ENCODE data around the gene GLS. TPM values are rescaled to one million over a fixed set of nuclear protein-coding genes. Genes with fewer than 3 reads are reported as not detected.
"Not testable (repeated sequence)": the region's sequence is repeated elsewhere in the genome, so short reads cannot be mapped to it uniquely, and the experiment has no call there.

The GLS gene
- total RNA-seq, 4 donors from 2014 or later = 12.4 to 32.6 (median 21.8) TPM

DNA sequence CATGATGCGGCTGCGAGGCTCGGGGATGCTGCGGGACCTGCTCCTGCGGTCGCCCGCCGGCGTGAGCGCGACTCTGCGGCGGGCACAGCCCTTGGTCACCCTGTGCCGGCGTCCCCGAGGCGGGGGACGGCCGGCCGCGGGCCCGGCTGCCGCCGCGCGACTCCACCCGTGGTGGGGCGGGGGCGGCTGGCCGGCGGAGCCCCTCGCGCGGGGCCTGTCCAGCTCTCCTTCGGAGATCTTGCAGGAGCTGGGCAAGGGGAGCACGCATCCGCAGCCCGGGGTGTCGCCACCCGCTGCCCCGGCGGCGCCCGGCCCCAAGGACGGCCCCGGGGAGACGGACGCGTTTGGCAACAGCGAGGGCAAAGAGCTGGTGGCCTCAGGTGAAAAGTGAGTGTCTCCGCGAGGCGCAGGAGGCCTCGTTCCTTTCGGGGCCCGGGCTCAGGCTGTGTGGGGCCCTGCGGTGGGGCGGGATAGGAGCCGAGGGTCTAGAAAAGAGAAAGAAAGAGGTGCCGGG is 520 bp downstream of the GLS start:
- H3K4me1 ChIP-seq = peaks cover 31 to 35% of the 10 kb centered on the region in 2 donors

DNA sequence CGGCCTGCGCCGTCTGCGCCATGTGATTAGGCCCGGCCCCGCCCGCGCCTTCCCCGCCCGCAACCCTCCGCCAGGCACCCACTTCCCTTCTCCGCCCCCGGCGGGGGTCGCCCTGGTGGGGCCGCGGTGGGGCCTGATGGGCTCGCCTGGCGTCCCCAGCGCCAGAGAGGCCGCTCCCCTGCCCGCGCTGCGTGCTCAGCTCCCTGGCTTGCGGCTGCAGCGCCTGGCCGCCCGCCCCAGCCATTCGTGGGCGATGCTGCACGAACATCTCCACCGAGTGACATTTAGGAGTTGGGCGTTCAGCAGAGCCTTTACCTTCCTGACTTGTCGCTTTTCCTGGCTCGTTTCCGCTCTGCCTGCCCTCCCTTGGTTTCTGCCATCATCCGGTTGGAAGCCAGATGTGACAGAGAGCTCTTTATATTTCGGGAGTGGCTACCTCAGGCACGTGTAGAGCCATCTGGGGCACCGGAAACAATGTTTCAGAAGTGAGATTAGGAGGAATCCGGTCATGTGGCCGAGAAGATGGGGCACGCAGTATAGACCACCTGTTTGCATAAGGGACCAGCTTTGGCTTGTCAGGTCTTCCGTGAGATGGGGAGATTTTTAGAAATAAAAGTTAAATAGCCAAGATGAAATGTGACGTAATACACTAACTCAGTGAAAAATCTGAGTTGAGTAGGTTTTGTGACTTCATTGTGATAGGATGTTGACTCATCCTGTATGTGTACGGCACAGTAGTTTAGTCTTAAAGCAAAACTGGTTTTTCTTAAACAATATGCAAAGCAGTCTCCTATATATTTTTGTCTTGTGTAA is 1.2 kb downstream of the GLS start:
- Histone ChIP-seq H3K9me3 (no peaks in the 10 kb centered on the region), H3K27me3 (no peaks in the 10 kb centered on the region), H3K36me3 (no peaks in the 10 kb centered on the region), H3K27ac (peak overlapping the region; percentile 92 to 94 (median 93)), H3K4me3 (peak overlapping the region; percentile 69 to 96 (median 87)), H3K4me1 (peaks cover 31 to 35% of the 10 kb centered on the region in 2 donors)
- ATAC-seq (peak; percentile 48 to 51), DNase-seq (peak; percentile 39 to 49)
- TF ChIP-seq POLR2A (IDR thresholded peaks at IDR 0.05) = peak; percentile 20 to 31
- TF ChIP-seq, protein P1, sequence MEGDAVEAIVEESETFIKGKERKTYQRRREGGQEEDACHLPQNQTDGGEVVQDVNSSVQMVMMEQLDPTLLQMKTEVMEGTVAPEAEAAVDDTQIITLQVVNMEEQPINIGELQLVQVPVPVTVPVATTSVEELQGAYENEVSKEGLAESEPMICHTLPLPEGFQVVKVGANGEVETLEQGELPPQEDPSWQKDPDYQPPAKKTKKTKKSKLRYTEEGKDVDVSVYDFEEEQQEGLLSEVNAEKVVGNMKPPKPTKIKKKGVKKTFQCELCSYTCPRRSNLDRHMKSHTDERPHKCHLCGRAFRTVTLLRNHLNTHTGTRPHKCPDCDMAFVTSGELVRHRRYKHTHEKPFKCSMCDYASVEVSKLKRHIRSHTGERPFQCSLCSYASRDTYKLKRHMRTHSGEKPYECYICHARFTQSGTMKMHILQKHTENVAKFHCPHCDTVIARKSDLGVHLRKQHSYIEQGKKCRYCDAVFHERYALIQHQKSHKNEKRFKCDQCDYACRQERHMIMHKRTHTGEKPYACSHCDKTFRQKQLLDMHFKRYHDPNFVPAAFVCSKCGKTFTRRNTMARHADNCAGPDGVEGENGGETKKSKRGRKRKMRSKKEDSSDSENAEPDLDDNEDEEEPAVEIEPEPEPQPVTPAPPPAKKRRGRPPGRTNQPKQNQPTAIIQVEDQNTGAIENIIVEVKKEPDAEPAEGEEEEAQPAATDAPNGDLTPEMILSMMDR (IDR thresholded peaks at IDR 0.05 in 4 of 5, conservative IDR thresholded peaks at IDR 0.05 in 1 of 5) = no peak
- intact Hi-C loops (cut with DNase I; ENCODE audit: low total_unique reads) = loop anchor here (2.0 to 10.0 kb wide), 5 partner anchors 139 to 1120 kb away; partner anchors contain the start of genes INPP1, NAB1, NABP1 and OSGEPL1
- in situ Hi-C loops (cut with MboI; ENCODE audit: low sequenced_read_pairs in 4 of 4) = loop anchor here in 1 of 4 donors (25.0 kb wide), 1 partner anchor 130 kb away; the partner anchor contains the start of gene STAT1

More for the DNA sequence above, 520 bp downstream of the GLS start:
- H3K9me3 ChIP-seq = no peaks in the 10 kb centered on the region
- ATAC-seq (peak; percentile 18 to 43), DNase-seq (peak in 1 of 2 donors; percentile 29)
- in situ Hi-C loops (cut with MboI; ENCODE audit: low sequenced_read_pairs in 4 of 4) = loop anchor here in 1 of 4 donors (25.0 kb wide), 1 partner anchor 131 kb away; the partner anchor contains the start of gene STAT1
- H3K4me3 ChIP-seq = peak overlapping the region; percentile 69 to 96 (median 87)
- no peaks in the 10 kb centered on the region for H3K27me3 ChIP-seq
- H3K36me3 ChIP-seq = no peaks in the 10 kb centered on the region
- intact Hi-C loops (cut with DNase I; ENCODE audit: low total_unique reads) = loop anchor here (2.0 to 10.0 kb wide), 5 partner anchors 140 to 1119 kb away; partner anchors contain the start of genes INPP1, NAB1, NABP1 and OSGEPL1
- no peak for TF ChIP-seq POLR2A (IDR thresholded peaks at IDR 0.05)
- TF ChIP-seq, protein P1 (IDR thresholded peaks at IDR 0.05 in 4 of 5, conservative IDR thresholded peaks at IDR 0.05 in 1 of 5) = no peak
- H3K27ac ChIP-seq = peak overlapping the region; percentile 92 to 94 (median 93)

- Histone ChIP-seq H3K4me1 (peaks cover 35 to 37% of the 10 kb centered on the region in 2 donors), H3K27ac (peak overlapping the region; percentile 92 to 94 (median 93)), H3K4me3 (peak overlapping the region; percentile 69 to 96 (median 87)), H3K27me3 (no peaks in the 10 kb centered on the region), H3K9me3 (no peaks in the 10 kb centered on the region), H3K36me3 (no peaks in the 10 kb centered on the region)
- no peak for TF ChIP-seq POLR2A (IDR thresholded peaks at IDR 0.05)
- TF ChIP-seq, protein P1 (IDR thresholded peaks at IDR 0.05 in 4 of 5, conservative IDR thresholded peaks at IDR 0.05 in 1 of 5) = no peak
- in situ Hi-C loops (cut with MboI; ENCODE audit: low sequenced_read_pairs in 4 of 4) = loop anchor here in 1 of 4 donors (25.0 kb wide), 1 partner anchor 130 kb away; the partner anchor contains the start of gene STAT1
- intact Hi-C loops (cut with DNase I; ENCODE audit: low total_unique reads) = loop anchor here (5.0 to 10.0 kb wide), 3 partner anchors 538 to 1120 kb away; partner anchors contain the start of genes INPP1, NABP1 and OSGEPL1
- DNase-seq = no peak
- no peak for ATAC-seq
These were observed 1.8 kb downstream of the GLS start for GRCh38 chr2:190882411-190882766.

DNA sequence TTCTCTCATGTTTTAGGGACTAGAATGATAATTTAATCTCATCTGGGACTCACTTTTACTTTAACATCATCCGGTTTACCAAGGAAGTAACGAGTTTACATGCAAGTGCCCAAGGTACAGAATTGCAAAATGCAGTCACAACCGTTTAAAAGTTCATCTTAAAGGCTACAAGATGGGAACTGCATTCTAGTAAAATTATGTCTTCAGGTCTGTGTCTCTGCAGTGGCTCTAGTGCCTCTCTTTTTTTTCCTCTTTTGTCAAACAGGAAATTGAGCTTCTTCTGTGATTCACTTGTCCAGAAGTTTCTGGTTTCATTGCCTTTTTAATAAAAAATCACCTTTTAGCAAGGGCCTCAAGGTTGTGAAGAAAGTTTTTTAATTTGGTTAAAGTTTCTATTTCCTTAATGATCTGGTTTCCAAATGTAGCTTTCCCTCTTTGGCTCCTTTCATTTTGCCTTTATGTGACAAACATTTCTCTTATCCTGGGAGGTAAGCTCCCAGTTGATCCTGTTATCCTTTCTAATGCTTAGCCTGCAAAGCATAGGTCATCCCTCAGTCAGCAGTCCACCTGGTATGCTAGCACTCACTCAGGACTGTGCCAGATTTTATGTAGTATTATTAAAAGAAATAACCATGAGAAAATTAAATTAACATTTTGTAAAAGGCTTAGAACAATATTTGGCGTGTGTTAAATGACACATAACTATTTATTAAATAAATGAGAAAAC is 2.4 kb downstream of the GLS start:
- TF ChIP-seq POLR2A (IDR thresholded peaks at IDR 0.05) = no peak
- TF ChIP-seq, protein P1 (IDR thresholded peaks at IDR 0.05 in 4 of 5, conservative IDR thresholded peaks at IDR 0.05 in 1 of 5) = no peak
- Histone ChIP-seq H3K27me3 (no peaks in the 10 kb centered on the region), H3K4me1 (peaks cover 39 to 43% of the 10 kb centered on the region in 2 donors), H3K9me3 (no peaks in the 10 kb centered on the region), H3K27ac (peak overlapping the region; percentile 92 to 94 (median 93)), H3K4me3 (peak overlapping the region; percentile 69 to 96 (median 87)), H3K36me3 (no peaks in the 10 kb centered on the region)
- in situ Hi-C loops (cut with MboI; ENCODE audit: low sequenced_read_pairs in 4 of 4) = loop anchor here in 1 of 4 donors (25.0 kb wide), 1 partner anchor 129 kb away; the partner anchor contains the start of gene STAT1
- intact Hi-C loops (cut with DNase I; ENCODE audit: low total_unique reads) = loop anchor here (5.0 to 10.0 kb wide), 3 partner anchors 538 to 1121 kb away; partner anchors contain the start of genes INPP1, NABP1 and OSGEPL1
- DNase-seq (no peak), ATAC-seq (no peak)

DNA sequence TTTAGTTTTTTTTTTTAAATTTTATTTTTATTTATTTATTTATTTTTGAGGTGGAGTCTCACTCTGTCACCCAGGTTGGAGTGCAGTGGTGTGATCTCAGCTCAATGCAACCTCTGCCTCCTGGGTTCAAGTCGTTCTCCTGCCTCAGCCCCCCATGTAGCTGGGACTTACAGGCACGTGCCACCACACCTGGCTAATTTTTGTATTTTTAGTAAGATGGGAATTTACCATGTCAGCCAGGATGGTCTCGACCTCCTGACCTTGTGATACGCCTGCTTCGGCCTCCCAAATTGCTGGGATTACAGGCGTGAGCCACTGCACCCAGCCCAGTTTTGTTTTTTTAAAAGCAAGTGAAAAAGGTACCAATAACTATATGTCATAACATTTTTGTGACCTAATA is 5.2 kb downstream of the GLS start:
- not testable (repeated sequence) for H3K27me3 ChIP-seq, H3K4me3 ChIP-seq, ATAC-seq, H3K9me3 ChIP-seq, H3K36me3 ChIP-seq, H3K27ac ChIP-seq, DNase-seq
- in situ Hi-C loops (cut with MboI; ENCODE audit: low sequenced_read_pairs in 4 of 4) = loop anchor here in 1 of 4 donors (25.0 kb wide), 1 partner anchor 126 kb away; the partner anchor contains the start of gene STAT1
- intact Hi-C loops (cut with DNase I; ENCODE audit: low total_unique reads) = loop anchor here (10.0 kb wide), 1 partner anchor 541 kb away; the partner anchor contains the start of gene INPP1
- H3K4me1 ChIP-seq = peaks cover 49 to 58% of the 10 kb centered on the region in 2 donors

All from gastrocnemius medialis (tissue), 4 donors.